ENCODE data around the gene ADAMTS8. TPM values are rescaled to one million over a fixed set of nuclear protein-coding genes. Genes with fewer than 3 reads are reported as not detected.
A peak's percentile ranks its signal among the peaks of the same experiment; 100 is the strongest.

Gene ADAMTS8
- total and polyA plus RNA-seq, 3 experiments from 2014 or later = not detected

DNA sequence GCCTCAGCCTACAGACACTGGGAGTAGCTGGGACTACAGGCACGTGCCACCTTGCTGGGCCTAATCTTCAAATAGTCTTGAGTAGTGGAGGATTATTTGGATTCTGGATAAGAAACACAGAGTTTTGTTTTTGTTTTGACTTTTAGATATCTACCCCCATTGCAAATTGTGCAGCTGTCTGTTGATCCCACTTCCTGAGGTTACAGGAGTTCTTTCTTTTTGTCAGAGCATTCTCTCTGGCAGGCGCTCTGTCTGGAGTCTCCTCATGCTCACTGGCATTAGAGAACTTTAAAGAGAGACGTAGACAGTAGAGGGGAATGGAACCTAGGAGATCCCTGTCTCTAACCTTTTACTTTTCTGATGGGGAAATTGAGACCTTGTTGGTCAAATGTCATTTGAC lies 7.8 kb upstream of the ADAMTS8 start:
- Histone ChIP-seq H3K4me1 (ENCODE audit: insufficient read depth, low read length) (peaks cover 10% of the 10 kb centered on the region), H3K9me3 (ENCODE audit: low read length) (no peaks in the 10 kb centered on the region), H3K27me3 (ENCODE audit: insufficient read depth, low read length, poor library complexity, severe bottlenecking) (no peaks in the 10 kb centered on the region), H3K36me3 (ENCODE audit: insufficient read depth, low read length) (no peaks in the 10 kb centered on the region), H3K27ac (ENCODE audit: low read depth, low read length) (no peak overlapping the region), H3K4me3 (ENCODE audit: low read length) (no peak overlapping the region)
- Mint-ChIP-seq H3K4me1 (peaks cover 17 to 19% (median 17%) of the 10 kb centered on the region in 3 donors), H3K36me3 (no peaks in the 10 kb centered on the region), H3K27me3 (peaks cover 3 to 6% of the 10 kb centered on the region in 2 donors), H3K27ac (peak overlapping the region in 1 of 8 donors; percentile 21), H3K9me3 (no peaks in the 10 kb centered on the region), H3K4me3 (no peak overlapping the region)
- no peak for DNase-seq
- CTCF ChIA-PET = interaction anchor here (3.7 to 6.6 kb wide), 2 partner anchors 424 to 480 kb away, joined by 13 to 115 read pairs; partner anchors contain the start of gene SNX19
- POLR2A ChIA-PET = no interaction called here

DNA sequence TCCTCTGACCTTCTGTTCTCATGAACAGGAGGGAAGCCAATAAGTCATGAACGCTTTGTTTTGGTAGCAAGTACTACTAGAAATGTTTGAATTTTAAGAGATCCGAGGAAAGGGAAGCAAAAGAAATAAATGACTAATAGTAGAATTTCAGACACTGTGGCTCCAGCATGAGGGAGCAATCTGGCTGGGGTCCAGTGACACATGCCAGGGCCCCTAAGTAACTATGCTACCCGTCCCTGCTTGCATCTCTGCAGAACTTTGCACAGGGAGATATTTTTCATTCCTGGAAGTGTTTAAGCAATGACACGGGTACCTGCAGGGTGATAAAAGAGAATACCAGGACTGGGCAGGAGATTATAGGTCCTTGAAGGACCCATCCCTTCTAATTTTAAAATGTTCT lies 7.3 kb upstream of the ADAMTS8 start:
- H3K4me1 ChIP-seq (ENCODE audit: insufficient read depth, low read length) = peaks cover 10% of the 10 kb centered on the region
- no peak for DNase-seq
- Mint-ChIP-seq H3K9me3 (no peaks in the 10 kb centered on the region), H3K36me3 (no peaks in the 10 kb centered on the region), H3K4me1 (peaks cover 17 to 19% (median 17%) of the 10 kb centered on the region in 3 donors), H3K4me3 (peak overlapping the region in 4 of 7 donors; percentile 4 to 46 (median 23)), H3K27me3 (peaks cover 6 to 10% of the 10 kb centered on the region in 2 donors), H3K27ac (no peak overlapping the region)
- no peak overlapping the region for H3K27ac ChIP-seq (ENCODE audit: low read depth, low read length)
- ChIA-PET CTCF (interaction anchor here (1.0 to 6.6 kb wide), 9 partner anchors 9 to 481 kb away, joined by 4 to 115 read pairs (median 5); partner anchors contain the start of gene SNX19), POLR2A (no interaction called here)
- no peaks in the 10 kb centered on the region for H3K36me3 ChIP-seq (ENCODE audit: insufficient read depth, low read length)
- H3K9me3 ChIP-seq (ENCODE audit: low read length) = no peaks in the 10 kb centered on the region
- H3K4me3 ChIP-seq (ENCODE audit: low read length) = no peak overlapping the region
- H3K27me3 ChIP-seq (ENCODE audit: insufficient read depth, low read length, poor library complexity, severe bottlenecking) = no peaks in the 10 kb centered on the region

DNA sequence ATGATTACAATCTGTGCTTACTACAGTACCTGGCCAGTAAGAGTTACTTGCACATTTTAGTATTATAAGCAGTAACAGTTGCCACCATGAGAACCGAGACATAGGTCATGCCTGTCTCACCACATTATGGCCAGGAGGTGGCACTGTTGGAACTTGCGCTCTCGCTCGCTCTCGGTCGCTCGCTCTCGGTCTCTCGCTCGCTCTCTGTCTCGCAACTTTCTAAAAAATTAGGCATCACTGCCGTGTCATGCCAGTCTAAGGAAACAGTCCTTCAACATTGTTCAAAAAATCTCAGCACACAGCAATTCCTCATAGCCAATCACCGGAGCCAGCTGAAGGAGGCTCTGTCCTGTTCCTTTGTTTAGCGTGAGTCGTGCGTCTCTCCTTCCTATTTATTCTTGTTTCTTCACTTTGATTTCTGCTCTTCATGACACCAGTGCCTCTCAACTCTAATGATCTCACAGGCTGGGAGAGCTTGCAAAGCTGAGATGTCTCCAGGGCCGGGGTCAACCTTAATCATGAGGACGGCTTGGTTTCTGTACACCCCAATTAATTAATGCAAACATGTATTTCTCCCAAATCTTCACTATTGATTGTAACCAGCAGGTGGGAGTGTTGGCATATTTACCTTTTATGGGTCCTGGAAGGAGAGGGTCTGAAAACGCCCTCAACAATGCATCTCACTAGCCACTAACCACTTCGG lies 6.3 kb upstream of the ADAMTS8 start:
- CTCF ChIA-PET = interaction anchor here (0.9 to 6.6 kb wide), 15 partner anchors 9 to 482 kb away, joined by 3 to 115 read pairs (median 4); partner anchors contain the start of gene SNX19
- Mint-ChIP-seq H3K36me3 (no peaks in the 10 kb centered on the region), H3K4me1 (peaks cover 15 to 19% (median 15%) of the 10 kb centered on the region in 3 donors), H3K27me3 (peaks cover 13 to 20% of the 10 kb centered on the region in 2 donors), H3K9me3 (no peaks in the 10 kb centered on the region), H3K4me3 (no peak overlapping the region), H3K27ac (no peak overlapping the region)
- Histone ChIP-seq H3K36me3 (ENCODE audit: insufficient read depth, low read length) (no peaks in the 10 kb centered on the region), H3K4me1 (ENCODE audit: insufficient read depth, low read length) (peaks cover 9% of the 10 kb centered on the region), H3K27me3 (ENCODE audit: insufficient read depth, low read length, poor library complexity, severe bottlenecking) (peaks cover 8% of the 10 kb centered on the region), H3K9me3 (ENCODE audit: low read length) (no peaks in the 10 kb centered on the region), H3K4me3 (ENCODE audit: low read length) (peak overlapping the region; percentile 77), H3K27ac (ENCODE audit: low read depth, low read length) (no peak overlapping the region)
- DNase-seq = peak; percentile 43 to 68 (median 58)
- POLR2A ChIA-PET = interaction anchor here (0.6 to 1.3 kb wide), 2 partner anchors 387 to 427 kb away, joined by 3 to 4 read pairs; no protein-coding TSS in a partner anchor

DNA sequence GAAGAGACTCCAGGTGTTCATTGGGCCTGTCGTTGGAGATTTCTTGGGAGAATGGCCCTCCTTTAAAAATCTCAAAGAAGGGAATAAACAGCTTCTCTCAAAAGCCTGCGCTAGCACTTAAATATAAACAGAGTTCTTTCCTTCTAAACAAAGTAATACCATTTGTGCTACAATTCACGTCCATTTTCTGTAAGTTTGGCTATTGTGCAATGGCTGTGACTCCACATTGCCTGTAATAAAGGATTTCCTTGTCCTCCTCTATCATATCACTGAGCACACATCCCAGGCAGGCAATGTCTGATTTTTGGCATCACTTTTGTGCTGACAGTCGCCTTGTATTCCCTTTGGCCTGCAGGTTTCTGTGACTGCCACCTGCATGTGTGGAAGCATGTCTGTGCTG lies 4.9 kb upstream of the ADAMTS8 start:
- POLR2A ChIA-PET = no interaction called here
- no peak overlapping the region for H3K27ac ChIP-seq (ENCODE audit: low read depth, low read length)
- H3K4me1 Mint-ChIP-seq = peaks cover 14 to 21% (median 15%) of the 10 kb centered on the region in 3 donors
- no peak overlapping the region for H3K4me3 ChIP-seq (ENCODE audit: low read length)
- DNase-seq = no peak
- peaks cover 26 to 33% of the 10 kb centered on the region in 2 donors for H3K27me3 Mint-ChIP-seq
- H3K9me3 ChIP-seq (ENCODE audit: low read length) = no peaks in the 10 kb centered on the region
- H3K9me3 Mint-ChIP-seq = no peaks in the 10 kb centered on the region
- H3K27ac Mint-ChIP-seq = no peak overlapping the region
- H3K36me3 Mint-ChIP-seq = no peaks in the 10 kb centered on the region
- peaks cover 20% of the 10 kb centered on the region for H3K27me3 ChIP-seq (ENCODE audit: insufficient read depth, low read length, poor library complexity, severe bottlenecking)
- no peaks in the 10 kb centered on the region for H3K36me3 ChIP-seq (ENCODE audit: insufficient read depth, low read length)
- no peak overlapping the region for H3K4me3 Mint-ChIP-seq
- H3K4me1 ChIP-seq (ENCODE audit: insufficient read depth, low read length) = no peaks in the 10 kb centered on the region
- CTCF ChIA-PET = interaction anchor here (1.1 to 6.6 kb wide), 5 partner anchors 9 to 483 kb away, joined by 3 to 115 read pairs (median 6); partner anchors contain the start of gene SNX19

DNA sequence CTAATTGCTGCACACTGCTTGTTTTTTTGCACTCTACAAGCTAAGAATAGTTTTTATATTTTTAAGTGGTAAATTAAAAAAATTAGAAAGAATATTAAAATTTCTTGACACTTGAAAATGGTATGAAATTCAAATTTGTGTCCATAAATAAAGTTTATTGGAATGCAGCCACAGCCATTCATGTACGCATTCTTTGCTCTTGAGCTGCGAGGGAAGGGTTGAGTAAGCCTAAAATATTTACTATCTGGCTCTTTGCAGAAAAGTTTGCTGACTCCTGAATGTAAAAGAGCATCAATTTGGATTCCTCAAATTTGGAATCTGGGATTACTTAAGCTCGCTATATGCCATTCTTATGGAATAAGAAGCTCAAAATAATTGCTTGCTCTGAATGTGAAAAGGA lies 3.4 kb upstream of the ADAMTS8 start:
- H3K36me3 Mint-ChIP-seq = no peaks in the 10 kb centered on the region
- Histone ChIP-seq H3K27me3 (ENCODE audit: insufficient read depth, low read length, poor library complexity, severe bottlenecking) (peaks cover 23% of the 10 kb centered on the region), H3K9me3 (ENCODE audit: low read length) (no peaks in the 10 kb centered on the region), H3K4me1 (ENCODE audit: insufficient read depth, low read length) (no peaks in the 10 kb centered on the region), H3K36me3 (ENCODE audit: insufficient read depth, low read length) (no peaks in the 10 kb centered on the region), H3K4me3 (ENCODE audit: low read length) (no peak overlapping the region), H3K27ac (ENCODE audit: low read depth, low read length) (no peak overlapping the region)
- CTCF ChIA-PET = interaction anchor here (1.0 to 6.6 kb wide), 10 partner anchors 13 to 477 kb away, joined by 3 to 115 read pairs (median 4); no protein-coding TSS in a partner anchor
- POLR2A ChIA-PET = no interaction called here
- H3K4me3 Mint-ChIP-seq = no peak overlapping the region
- no peaks in the 10 kb centered on the region for H3K9me3 Mint-ChIP-seq
- H3K27ac Mint-ChIP-seq = no peak overlapping the region
- H3K27me3 Mint-ChIP-seq = peaks cover 31 to 39% of the 10 kb centered on the region in 2 donors
- no peak for DNase-seq
- H3K4me1 Mint-ChIP-seq = peaks cover 14 to 16% (median 14%) of the 10 kb centered on the region in 3 donors

DNA sequence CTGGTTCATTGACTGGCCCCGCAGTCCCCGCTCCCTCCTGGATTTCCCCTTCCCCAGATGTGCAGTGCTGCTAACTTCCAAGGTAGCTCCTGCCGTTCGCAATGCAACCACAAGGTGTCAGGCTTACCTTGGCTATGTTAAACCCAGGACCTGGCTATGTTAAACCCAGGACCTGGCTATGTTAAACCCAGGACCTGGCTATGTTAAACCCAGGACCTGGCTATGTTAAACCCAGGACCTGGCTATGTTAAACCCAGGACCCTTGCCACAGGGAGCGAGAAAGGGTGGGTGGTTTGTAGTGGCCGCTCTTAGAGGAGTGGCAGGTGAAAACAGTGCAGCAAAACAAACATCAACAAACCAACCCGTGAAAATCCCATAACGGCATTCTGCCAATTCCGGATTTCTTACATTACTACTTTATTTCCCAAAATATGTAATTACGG lies 2.9 kb upstream of the ADAMTS8 start:
- peak; percentile 34 to 69 (median 40) for DNase-seq
- no peak overlapping the region for H3K27ac ChIP-seq (ENCODE audit: low read depth, low read length)
- Mint-ChIP-seq H3K9me3 (no peaks in the 10 kb centered on the region), H3K4me1 (peaks cover 14 to 18% (median 14%) of the 10 kb centered on the region in 3 donors), H3K36me3 (no peaks in the 10 kb centered on the region), H3K27me3 (peaks cover 35 to 43% of the 10 kb centered on the region in 2 donors), H3K4me3 (no peak overlapping the region), H3K27ac (no peak overlapping the region)
- CTCF ChIA-PET = interaction anchor here (0.6 to 6.6 kb wide), 14 partner anchors 11 to 478 kb away, joined by 3 to 115 read pairs (median 3); no protein-coding TSS in a partner anchor
- H3K36me3 ChIP-seq (ENCODE audit: insufficient read depth, low read length) = no peaks in the 10 kb centered on the region
- peaks cover 27% of the 10 kb centered on the region for H3K27me3 ChIP-seq (ENCODE audit: insufficient read depth, low read length, poor library complexity, severe bottlenecking)
- no peaks in the 10 kb centered on the region for H3K4me1 ChIP-seq (ENCODE audit: insufficient read depth, low read length)
- no peak overlapping the region for H3K4me3 ChIP-seq (ENCODE audit: low read length)
- no peaks in the 10 kb centered on the region for H3K9me3 ChIP-seq (ENCODE audit: low read length)
- POLR2A ChIA-PET = no interaction called here

DNA sequence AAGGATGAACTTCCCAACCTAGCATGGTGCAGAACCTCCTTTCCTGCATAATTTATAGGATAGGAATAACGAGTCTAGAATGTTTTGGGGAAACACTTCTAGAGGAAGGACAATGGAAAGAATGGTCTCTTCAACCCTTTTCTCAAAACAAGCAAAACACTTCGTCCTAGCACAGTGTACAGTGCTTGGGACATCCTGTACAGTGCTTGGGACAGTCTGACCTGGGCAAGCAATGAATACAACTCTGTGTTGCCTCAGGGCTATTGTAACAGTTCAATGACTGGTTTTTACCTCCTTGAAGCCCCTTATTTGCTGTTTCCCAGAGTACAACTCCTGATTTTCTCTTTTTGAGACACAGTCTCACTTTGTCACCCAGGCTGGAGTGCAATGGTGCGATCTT lies 1.6 kb upstream of the ADAMTS8 start:
- Histone ChIP-seq H3K36me3 (ENCODE audit: insufficient read depth, low read length) (no peaks in the 10 kb centered on the region), H3K27ac (ENCODE audit: low read depth, low read length) (no peak overlapping the region), H3K9me3 (ENCODE audit: low read length) (no peaks in the 10 kb centered on the region), H3K4me1 (ENCODE audit: insufficient read depth, low read length) (no peaks in the 10 kb centered on the region), H3K4me3 (ENCODE audit: low read length) (no peak overlapping the region), H3K27me3 (ENCODE audit: insufficient read depth, low read length, poor library complexity, severe bottlenecking) (peaks cover 31% of the 10 kb centered on the region)
- H3K27me3 Mint-ChIP-seq = peaks cover 38 to 54% of the 10 kb centered on the region in 2 donors
- CTCF ChIA-PET = interaction anchor here (1.2 to 6.6 kb wide), 5 partner anchors 12 to 437 kb away, joined by 3 to 115 read pairs (median 10); no protein-coding TSS in a partner anchor
- peak overlapping the region in 1 of 7 donors; percentile 49 for H3K4me3 Mint-ChIP-seq
- H3K36me3 Mint-ChIP-seq = no peaks in the 10 kb centered on the region
- H3K9me3 Mint-ChIP-seq = no peaks in the 10 kb centered on the region
- H3K27ac Mint-ChIP-seq = no peak overlapping the region
- no peak for DNase-seq
- peaks cover 14 to 18% (median 14%) of the 10 kb centered on the region in 3 donors for H3K4me1 Mint-ChIP-seq
- POLR2A ChIA-PET = no interaction called here

DNA sequence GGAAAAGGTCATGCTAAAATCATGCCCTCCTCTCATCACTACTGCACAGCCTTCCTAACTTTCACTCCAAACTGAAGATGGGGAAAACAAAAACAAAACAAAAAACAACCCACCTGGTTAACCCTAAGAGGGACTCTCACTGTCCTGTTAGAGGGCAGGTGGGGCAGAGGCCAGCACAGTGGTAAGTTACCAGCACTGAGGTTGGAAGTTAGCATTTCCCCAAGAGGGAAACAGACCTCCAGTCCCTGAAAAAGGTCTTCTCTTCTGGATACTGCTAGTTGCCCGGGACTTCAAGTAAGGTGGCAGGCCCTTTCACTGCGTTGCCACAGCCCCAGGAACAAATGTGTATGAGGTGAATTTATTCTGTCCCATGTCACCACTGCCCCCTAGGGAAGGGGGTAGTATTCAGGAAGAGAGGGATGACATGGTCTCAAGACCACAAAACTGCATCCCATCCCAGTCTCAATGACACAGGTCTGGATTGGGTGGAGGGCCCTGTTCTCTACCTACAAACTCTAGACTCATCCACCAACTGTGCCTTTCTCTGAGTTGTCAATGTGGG lies 792 bp upstream of the ADAMTS8 start:
- H3K27me3 Mint-ChIP-seq = peaks cover 40 to 62% of the 10 kb centered on the region in 2 donors
- POLR2A ChIA-PET = no interaction called here

More for the DNA sequence above, 792 bp upstream of the ADAMTS8 start:
- H3K9me3 ChIP-seq (ENCODE audit: low read length) = no peaks in the 10 kb centered on the region
- Mint-ChIP-seq H3K27ac (peak overlapping the region in 1 of 8 donors; percentile 69), H3K4me3 (peak overlapping the region in 6 of 7 donors; percentile 13 to 87 (median 66)), H3K36me3 (no peaks in the 10 kb centered on the region), H3K4me1 (peaks cover 14 to 18% (median 14%) of the 10 kb centered on the region in 3 donors), H3K9me3 (no peaks in the 10 kb centered on the region)
- no peak for DNase-seq
- H3K27ac ChIP-seq (ENCODE audit: low read depth, low read length) = no peak overlapping the region
- H3K4me3 ChIP-seq (ENCODE audit: low read length) = no peak overlapping the region
- H3K27me3 ChIP-seq (ENCODE audit: insufficient read depth, low read length, poor library complexity, severe bottlenecking) = peaks cover 38% of the 10 kb centered on the region
- H3K36me3 ChIP-seq (ENCODE audit: insufficient read depth, low read length) = no peaks in the 10 kb centered on the region
- CTCF ChIA-PET = no interaction called here
- no peaks in the 10 kb centered on the region for H3K4me1 ChIP-seq (ENCODE audit: insufficient read depth, low read length)

Measured in CD8-positive, alpha-beta memory T cell (primary cell).